H9 (cell line): ENCODE measurements around the gene NFXL1. TPM values are rescaled to one million over a fixed set of nuclear protein-coding genes. Genes with fewer than 3 reads are reported as not detected.

Source experiments
- DNase-seq: peaks from one replicate; pipeline ENCODE4 v3.0.0-alpha.2; 2017
- H2AFZ ChIP-seq: one replicate; pipeline ENCODE4 v1.6.1; 2013; ENCODE audit warnings: mild to moderate bottlenecking, low read length, control low read depth, moderate library complexity
- H2AK5ac ChIP-seq: 2 replicates; pipeline ENCODE4 v1.6.1; 2013; ENCODE audit warnings: low read length, control low read depth, mixed read lengths; ENCODE audit not compliant: insufficient read length
- H2BK120ac ChIP-seq: one replicate; pipeline ENCODE4 v1.6.1; 2013; ENCODE audit warnings: low read depth, mild to moderate bottlenecking, low read length, control low read depth, inconsistent platforms; ENCODE audit not compliant: poor library complexity, severe bottlenecking
- H2BK12ac ChIP-seq: 2 replicates; pipeline ENCODE4 v1.6.1; 2013; ENCODE audit warnings: low read length, control low read depth, mixed read lengths, low read depth; ENCODE audit not compliant: insufficient read length
- H2BK15ac ChIP-seq: 2 replicates; pipeline ENCODE4 v1.6.1; 2013; ENCODE audit warnings: low read depth, low read length, control low read depth
- H2BK20ac ChIP-seq: one replicate; pipeline ENCODE4 v1.6.1; 2013; ENCODE audit warnings: low read depth, mild to moderate bottlenecking, low read length, control low read depth, inconsistent platforms; ENCODE audit not compliant: poor library complexity, severe bottlenecking
- H2BK5ac ChIP-seq: 2 replicates; pipeline ENCODE4 v1.6.1; 2013; ENCODE audit warnings: low read length, control low read depth, mixed read lengths; ENCODE audit not compliant: insufficient read length
- H3K14ac ChIP-seq: 2 replicates; pipeline ENCODE4 v1.6.1; 2013; ENCODE audit warnings: low read length, control low read depth; ENCODE audit not compliant: insufficient read depth
- H3K18ac ChIP-seq: 2 replicates; pipeline ENCODE4 v1.6.1; 2013; ENCODE audit warnings: low read depth, mild to moderate bottlenecking, mixed read lengths, low read length, control low read depth; ENCODE audit not compliant: insufficient read length
- H3K23ac ChIP-seq: 2 replicates; pipeline ENCODE4 v1.6.1; 2013; ENCODE audit warnings: low read length, control low read depth, mixed read lengths, low read depth; ENCODE audit not compliant: insufficient read length
- H3K23me2 ChIP-seq: 2 replicates; pipeline ENCODE4 v1.6.1; 2013; ENCODE audit warnings: low read depth, mild to moderate bottlenecking, mixed read lengths, low read length, control low read depth; ENCODE audit not compliant: insufficient read length, poor library complexity, severe bottlenecking
- H3K27ac ChIP-seq: 2 replicates; pipeline ENCODE4 v1.5.1; 2013; ENCODE audit warnings: low read length, control low read depth, mixed read lengths, low read depth; ENCODE audit not compliant: insufficient read length
- H3K27me3 ChIP-seq: 2 replicates; pipeline ENCODE4 v1.6.1; 2013; ENCODE audit warnings: low read length, control low read depth, inconsistent platforms; ENCODE audit not compliant: insufficient read depth
- H3K4ac ChIP-seq: 2 replicates; pipeline ENCODE4 v1.6.1; 2013; ENCODE audit warnings: low read depth, mild to moderate bottlenecking, control low read depth, inconsistent platforms, low read length, moderate library complexity
- H3K4me1 ChIP-seq: 2 replicates; pipeline ENCODE4 v1.6.1; 2013; ENCODE audit warnings: low read length, control low read depth, inconsistent platforms; ENCODE audit not compliant: insufficient read depth
- H3K4me2 ChIP-seq: 2 replicates; pipeline ENCODE4 v1.6.1; 2013; ENCODE audit warnings: low read length, control low read depth, mixed read lengths; ENCODE audit not compliant: insufficient read length, insufficient read depth
- H3K56ac ChIP-seq: 2 replicates; pipeline ENCODE4 v1.6.1; 2013; ENCODE audit warnings: low read depth, mild to moderate bottlenecking, mixed read lengths, low read length, control low read depth; ENCODE audit not compliant: insufficient read length
- H3K79me1 ChIP-seq: 2 replicates; pipeline ENCODE4 v1.6.1; 2013; ENCODE audit warnings: low read depth, mild to moderate bottlenecking, moderate library complexity, low read length, control low read depth, inconsistent platforms; ENCODE audit not compliant: insufficient read depth, poor library complexity, severe bottlenecking
- H3K79me2 ChIP-seq: 2 replicates; pipeline ENCODE4 v1.6.1; 2013; ENCODE audit warnings: low read length, control low read depth, inconsistent platforms; ENCODE audit not compliant: insufficient read depth
- H3K9ac ChIP-seq: 2 replicates; pipeline ENCODE4 v1.6.1; 2013; ENCODE audit warnings: low read length, control low read depth, mixed read lengths; ENCODE audit not compliant: insufficient read length; ENCODE audit errors: extremely low read depth
- H3K9me3 ChIP-seq: one replicate; pipeline ENCODE4 v1.6.1; 2013; ENCODE audit warnings: low read depth, low read length, inconsistent platforms; ENCODE audit not compliant: control insufficient read depth
- H3T11ph ChIP-seq: one replicate; pipeline ENCODE4 v1.6.1; 2013; ENCODE audit warnings: mild to moderate bottlenecking, low read length, control low read depth, inconsistent platforms
- H4K20me1 ChIP-seq: one replicate; pipeline ENCODE4 v1.6.1; 2013; ENCODE audit not compliant: control insufficient read depth, insufficient read length, insufficient read depth
- H4K5ac ChIP-seq: 2 replicates; pipeline ENCODE4 v1.6.1; 2013; ENCODE audit warnings: low read depth, mild to moderate bottlenecking, mixed read lengths, low read length, control low read depth; ENCODE audit not compliant: insufficient read length
- H4K8ac ChIP-seq: replicated peaks from 2 replicates; pipeline ENCODE4 v1.6.1; 2013; ENCODE audit warnings: low read length, control low read depth, mixed read lengths, low read depth; ENCODE audit not compliant: insufficient read length
- H4K91ac ChIP-seq: 2 replicates; pipeline ENCODE4 v1.6.1; 2013; ENCODE audit warnings: low read depth, mild to moderate bottlenecking, moderate library complexity, mixed read lengths, low read length, control low read depth; ENCODE audit not compliant: insufficient read length
- H3K27ac Mint-ChIP-seq, 3 experiments: 2 replicates in 2 of 3; 3 replicates in 1 of 3; pipeline ENCODE4 v1.8.0; 2020 to 2021; ENCODE audit warnings: mixed read lengths in 3 of 3, mild to moderate bottlenecking in 1 of 3, moderate library complexity in 1 of 3
- H3K27me3 Mint-ChIP-seq: 2 replicates; pipeline ENCODE4 v1.8.0; 2021; ENCODE audit warnings: low read depth, mild to moderate bottlenecking, moderate library complexity, mixed read lengths
- H3K36me3 Mint-ChIP-seq, 3 experiments: 2 replicates in 2 of 3; 3 replicates in 1 of 3; pipeline ENCODE4 v1.8.0; 2020 to 2021; ENCODE audit warnings: low read depth in 3 of 3, mixed read lengths in 3 of 3; ENCODE audit not compliant: insufficient read depth in 1 of 3
- H3K4me1 Mint-ChIP-seq, 2 experiments: 2 replicates each; pipeline ENCODE4 v1.8.0; 2020; ENCODE audit warnings: mixed read lengths in 2 of 2
- H3K4me3 Mint-ChIP-seq, 2 experiments: 2 replicates in 1 of 2; 3 replicates in 1 of 2; pipeline ENCODE4 v1.8.0; 2020 to 2021; ENCODE audit warnings: mild to moderate bottlenecking in 2 of 2, mixed read lengths in 2 of 2, moderate library complexity in 1 of 2
- H3K9me3 Mint-ChIP-seq, 2 experiments: 2 replicates in 1 of 2; 3 replicates in 1 of 2; pipeline ENCODE4 v1.8.0; 2020; ENCODE audit warnings: mild to moderate bottlenecking in 2 of 2, mixed read lengths in 2 of 2, moderate library complexity in 1 of 2
- WGBS: extraction: QIAGEN DNeasy Blood & Tissue Kit; methylation state at CpG from one replicate; pipeline ENCODE4 v1.1.7; 2013; ENCODE audit warnings: missing lambda C conversion rate, low lambda C conversion rate, mixed read lengths; ENCODE audit not compliant: insufficient read length; ENCODE audit errors: extremely low coverage; 5-methylcytosine and 5-hydroxymethylcytosine counted together
- total RNA-seq: library from RNA; stranded (reverse); gene quantifications from 2 replicates; pipeline ENCODE4 v1.2.1, GENCODE V29; 2021
- TF ChIP-seq, protein P1 (sequence below): fragments of 200-600 bp; sonication (generic); conservative IDR thresholded peaks from 3 replicates; pipeline ENCODE4 v1.8.0; 2021; ENCODE audit warnings: antibody characterized with exemption, mild to moderate bottlenecking

The NFXL1 gene
- total RNA-seq, 1 experiment from 2014 or later = 33.8 TPM

DNA sequence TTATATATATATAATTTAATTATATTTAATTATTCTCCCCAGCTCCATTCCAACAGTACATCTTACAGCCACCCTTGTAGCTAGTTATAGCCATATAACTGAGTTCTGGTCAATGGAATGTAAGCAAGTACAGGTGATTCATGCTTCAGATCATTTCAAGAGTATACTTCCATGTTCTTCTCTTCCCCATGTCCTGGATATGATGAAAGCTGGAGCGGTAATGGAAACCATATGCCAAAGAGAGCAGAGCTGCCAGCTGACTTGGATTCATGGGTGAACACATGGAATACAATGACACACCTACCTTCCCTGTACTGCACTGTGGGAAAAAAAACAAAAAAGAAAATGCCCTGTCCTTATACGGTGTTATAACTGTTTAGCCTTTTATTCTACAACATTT lies 59.0 kb downstream of the NFXL1 start:
- Histone ChIP-seq H3T11ph (no peak overlapping the region), H3K79me2 (no peaks in the 10 kb centered on the region), H2AK5ac (no peak overlapping the region), H4K91ac (no peak overlapping the region), H3K4me2 (no peak overlapping the region), H4K5ac (no peak overlapping the region), H3K23me2 (no peaks in the 10 kb centered on the region), H4K8ac (no peak overlapping the region), H3K27ac (no peak overlapping the region), H3K4me1 (no peaks in the 10 kb centered on the region; the same call in 1 of the 2 replicates), H2BK15ac (no peak overlapping the region), H4K20me1 (no peaks in the 10 kb centered on the region), H2BK12ac (no peak overlapping the region), H3K4ac (no peak overlapping the region), H3K9ac (no peak overlapping the region), H2AFZ (no peak overlapping the region), H3K9me3 (no peaks in the 10 kb centered on the region), H2BK120ac (no peak overlapping the region), H3K27me3 (no peaks in the 10 kb centered on the region), H2BK5ac (no peak overlapping the region), H3K79me1 (no peaks in the 10 kb centered on the region), H3K18ac (no peak overlapping the region), H2BK20ac (no peak overlapping the region), H3K14ac (no peak overlapping the region), H3K56ac (no peak overlapping the region), H3K23ac (no peak overlapping the region)
- Mint-ChIP-seq H3K27me3 (no peaks in the 10 kb centered on the region; the same call in 1 of the 2 replicates), H3K9me3 (no peaks in the 10 kb centered on the region), H3K4me1 (peaks cover 0 to 4% of the 10 kb centered on the region in 2 experiments; a peak in 2 of 4 replicates), H3K36me3 (peaks cover 14 to 33% (median 20%) of the 10 kb centered on the region in 3 experiments; a peak in 6 of 7 replicates), H3K4me3 (no peak overlapping the region), H3K27ac (no peak overlapping the region)
- TF ChIP-seq, protein P1, sequence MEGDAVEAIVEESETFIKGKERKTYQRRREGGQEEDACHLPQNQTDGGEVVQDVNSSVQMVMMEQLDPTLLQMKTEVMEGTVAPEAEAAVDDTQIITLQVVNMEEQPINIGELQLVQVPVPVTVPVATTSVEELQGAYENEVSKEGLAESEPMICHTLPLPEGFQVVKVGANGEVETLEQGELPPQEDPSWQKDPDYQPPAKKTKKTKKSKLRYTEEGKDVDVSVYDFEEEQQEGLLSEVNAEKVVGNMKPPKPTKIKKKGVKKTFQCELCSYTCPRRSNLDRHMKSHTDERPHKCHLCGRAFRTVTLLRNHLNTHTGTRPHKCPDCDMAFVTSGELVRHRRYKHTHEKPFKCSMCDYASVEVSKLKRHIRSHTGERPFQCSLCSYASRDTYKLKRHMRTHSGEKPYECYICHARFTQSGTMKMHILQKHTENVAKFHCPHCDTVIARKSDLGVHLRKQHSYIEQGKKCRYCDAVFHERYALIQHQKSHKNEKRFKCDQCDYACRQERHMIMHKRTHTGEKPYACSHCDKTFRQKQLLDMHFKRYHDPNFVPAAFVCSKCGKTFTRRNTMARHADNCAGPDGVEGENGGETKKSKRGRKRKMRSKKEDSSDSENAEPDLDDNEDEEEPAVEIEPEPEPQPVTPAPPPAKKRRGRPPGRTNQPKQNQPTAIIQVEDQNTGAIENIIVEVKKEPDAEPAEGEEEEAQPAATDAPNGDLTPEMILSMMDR = no peak
- no peak for DNase-seq
- WGBS = no CpG with 5 or more reads among the region's 2 CpGs
